Stimulated activated CD8-positive, alpha-beta memory T cell treated with anti-CD3 and anti-CD28 coated beads, Interleukin-4, amount 100 ng/mL, for 48 hours (primary cell): ENCODE data around the gene NFASC.

Source experiments
- DNase-seq: peaks from one replicate; pipeline ENCODE4 v3.0.0-alpha.2; 2020

Gene NFASC

DNA sequence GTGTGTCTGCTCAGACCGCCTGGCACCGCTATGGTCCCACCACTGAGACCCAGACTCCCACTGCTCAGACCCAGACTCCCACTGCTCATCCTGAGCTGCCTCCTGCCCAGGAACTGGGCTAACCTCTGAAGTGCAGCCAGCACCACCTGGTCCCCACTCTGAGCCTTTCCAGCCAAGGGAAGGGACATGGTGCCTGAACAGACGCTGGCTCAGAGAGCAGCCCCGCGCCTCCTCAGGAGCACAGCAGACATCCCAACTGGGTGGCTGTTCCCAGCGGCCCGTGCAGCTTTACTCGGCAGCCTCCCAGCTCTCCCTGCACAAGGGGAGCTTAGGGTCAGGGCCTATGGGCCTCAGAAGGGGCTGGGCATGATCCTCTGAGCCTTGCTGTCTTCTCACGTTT, 144.6 kb downstream of the NFASC start:
- DNase-seq, result no peak

DNA sequence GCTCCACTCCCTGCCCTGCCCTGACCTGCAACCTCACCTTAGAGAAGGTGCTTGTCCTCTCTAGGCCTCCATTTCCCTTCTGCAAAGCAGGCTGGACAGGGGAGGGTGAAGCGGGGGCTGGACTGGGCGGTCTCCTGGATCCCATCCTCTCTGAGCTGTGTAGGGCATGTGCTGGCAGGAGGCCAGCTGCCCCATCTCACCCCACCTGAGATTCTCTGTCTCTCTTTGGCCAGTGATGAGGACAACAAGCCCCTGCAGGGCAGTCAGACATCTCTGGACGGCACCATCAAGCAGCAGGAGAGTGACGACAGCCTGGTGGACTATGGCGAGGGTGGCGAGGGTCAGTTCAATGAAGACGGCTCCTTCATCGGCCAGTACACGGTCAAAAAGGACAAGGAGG, 145.4 kb downstream of the NFASC start:
- no peak for DNase-seq

DNA sequence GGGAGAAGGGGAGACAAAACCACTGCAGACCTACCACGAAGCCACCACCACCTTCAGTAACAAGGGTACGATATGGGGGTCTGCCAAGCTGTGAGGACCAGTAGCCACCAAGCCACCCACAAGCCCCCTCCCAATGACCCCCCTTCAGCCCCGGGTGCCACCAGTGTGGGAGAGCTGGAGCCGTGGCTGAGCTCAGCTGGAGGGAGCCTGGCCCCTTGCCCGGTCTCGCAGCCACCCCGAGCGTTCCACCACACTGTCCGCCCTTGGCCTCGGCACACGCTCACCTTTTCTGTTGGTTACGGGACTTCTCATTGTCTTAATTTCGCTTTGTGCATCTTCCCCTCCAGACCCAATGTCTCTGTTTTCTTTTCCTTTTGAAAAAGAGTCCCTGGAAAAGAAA, 145.9 kb downstream of the NFASC start:
- no peak for DNase-seq

DNA sequence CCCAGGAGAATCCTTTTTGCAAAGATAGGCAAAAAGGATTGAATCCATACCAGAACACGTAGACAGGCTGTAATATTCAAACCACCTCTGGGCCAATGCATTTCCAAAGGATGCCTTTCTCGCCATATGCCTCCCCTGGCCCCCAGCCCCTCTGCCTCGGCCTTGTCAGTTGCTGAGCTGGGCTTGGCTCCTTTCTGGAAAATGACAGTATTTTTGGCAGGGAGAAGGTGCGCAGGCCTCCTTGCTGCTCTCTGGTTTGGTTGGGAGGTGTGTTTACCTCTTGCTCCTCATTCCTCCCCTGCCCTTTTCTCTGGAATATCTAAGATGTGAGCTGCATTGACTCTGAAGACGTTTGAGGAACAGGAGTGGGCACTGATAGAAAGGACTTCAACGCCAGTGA, 146.3 kb downstream of the NFASC start:
- no peak for DNase-seq

DNA sequence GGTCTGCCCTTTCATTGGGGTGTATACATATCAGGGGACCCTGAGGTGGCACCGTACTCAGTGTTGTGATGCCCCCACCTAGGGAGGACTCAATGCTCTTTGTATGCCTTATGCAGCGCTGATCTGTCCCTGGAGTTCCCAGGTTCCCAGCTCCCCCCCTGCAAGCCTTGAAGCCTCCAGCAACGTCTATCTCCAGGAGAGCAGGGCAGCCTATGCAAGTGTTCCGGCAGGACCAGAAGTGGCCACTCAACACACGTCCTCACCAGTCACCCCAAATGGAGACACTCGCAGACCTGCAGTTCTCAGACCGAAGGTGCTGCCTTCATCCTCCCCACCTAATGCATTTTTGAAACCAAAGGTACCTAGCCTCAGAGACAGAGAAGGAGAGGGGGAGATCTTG, 147.1 kb downstream of the NFASC start:
- no peak for DNase-seq

DNA sequence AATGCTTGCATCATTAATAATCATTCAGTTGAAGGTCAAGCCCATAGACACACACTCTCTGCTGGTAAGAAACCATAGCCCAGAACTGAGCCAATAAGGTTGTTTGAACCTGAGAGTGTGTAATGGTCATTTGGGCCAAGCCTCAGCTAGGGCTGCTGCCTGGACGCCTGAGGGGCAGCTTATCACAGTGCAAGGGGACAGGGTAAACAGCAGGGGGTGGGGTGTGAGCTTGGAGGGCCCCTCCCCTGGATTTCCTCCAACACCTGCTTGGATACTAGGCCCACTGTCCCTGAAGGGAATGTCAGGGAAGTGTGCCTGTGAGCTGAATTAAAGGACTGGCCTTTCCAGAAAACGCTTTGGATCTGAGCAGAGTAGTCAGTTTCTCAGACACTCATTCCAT, 147.7 kb downstream of the NFASC start:
- DNase-seq, result no peak

DNA sequence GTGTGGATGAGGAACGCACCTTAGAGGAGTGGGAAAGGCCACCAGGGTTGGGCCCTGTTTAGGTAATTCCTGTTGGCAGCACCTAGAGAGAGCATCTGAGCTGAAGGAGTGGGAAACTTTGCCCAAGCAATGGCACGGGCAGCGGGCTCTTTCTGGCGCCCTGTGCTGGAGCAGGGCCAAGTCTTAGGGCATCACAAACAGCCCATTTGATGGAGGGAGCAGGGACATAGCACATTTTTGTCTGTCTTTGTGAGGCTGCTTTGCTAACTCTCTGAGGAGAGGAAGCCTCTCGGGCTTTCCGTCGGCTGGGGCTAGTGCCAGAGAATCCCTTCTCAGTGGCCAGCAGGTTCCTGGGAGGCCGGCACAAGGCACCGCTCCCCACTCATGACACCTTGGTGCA, 149.8 kb downstream of the NFASC start:
- no peak for DNase-seq

DNA sequence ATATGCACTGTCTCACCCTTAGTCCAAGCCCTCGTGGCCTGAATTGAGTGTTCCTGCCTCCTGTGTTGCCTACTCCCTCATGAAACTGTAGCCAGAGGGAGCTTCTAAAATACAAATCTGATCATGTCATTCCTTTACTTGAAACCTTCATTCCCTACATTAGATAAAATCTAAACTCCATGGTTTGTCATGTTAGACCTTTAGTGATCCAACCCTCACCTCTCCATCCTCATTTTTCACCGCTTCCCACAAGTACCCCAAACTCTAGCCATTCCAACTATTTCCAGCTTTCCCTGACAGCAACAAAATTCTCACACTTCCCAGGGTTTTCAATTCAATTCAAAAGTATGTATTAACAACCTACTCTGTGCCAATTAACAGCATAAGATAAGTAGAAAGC, 154.0 kb downstream of the NFASC start:
- no peak for DNase-seq

DNA sequence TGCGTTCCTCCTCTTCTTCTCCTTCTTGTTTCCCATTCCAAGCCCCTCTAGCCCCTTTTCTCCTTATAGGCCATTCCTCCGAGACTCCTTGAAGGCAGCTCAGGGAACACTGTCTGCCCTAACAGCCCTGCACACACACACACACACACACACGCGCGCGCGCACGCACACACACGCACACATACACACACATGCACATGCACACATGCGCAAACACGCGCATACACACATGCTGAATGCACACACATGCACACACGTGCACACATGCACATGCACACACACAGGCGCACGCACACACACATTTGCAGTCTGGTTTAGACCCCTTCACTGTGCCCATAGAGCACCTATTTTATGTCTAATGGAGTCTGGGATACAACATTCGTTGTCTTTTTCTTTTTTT, 154.6 kb downstream of the NFASC start:
- no peak for DNase-seq

DNA sequence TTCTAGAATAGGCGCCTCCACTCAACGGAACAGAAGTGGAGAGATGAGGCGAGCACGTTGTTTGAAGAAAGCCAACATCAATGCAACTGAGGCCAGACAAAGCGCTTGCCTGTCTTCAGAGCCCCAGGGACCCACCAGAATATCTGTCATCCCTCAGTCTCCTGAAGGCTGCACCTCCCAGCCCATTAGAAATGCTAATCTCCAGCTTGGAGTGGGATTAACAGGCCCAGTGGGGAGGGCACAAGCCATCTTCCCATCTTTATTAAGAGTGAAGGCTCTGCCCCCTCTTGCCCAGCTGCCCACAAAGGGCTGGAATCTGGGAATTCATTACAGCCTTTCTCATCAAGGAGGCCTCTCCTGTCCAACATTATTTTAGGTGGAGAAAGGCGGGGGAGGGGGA, 155.5 kb downstream of the NFASC start:
- no peak for DNase-seq

DNA sequence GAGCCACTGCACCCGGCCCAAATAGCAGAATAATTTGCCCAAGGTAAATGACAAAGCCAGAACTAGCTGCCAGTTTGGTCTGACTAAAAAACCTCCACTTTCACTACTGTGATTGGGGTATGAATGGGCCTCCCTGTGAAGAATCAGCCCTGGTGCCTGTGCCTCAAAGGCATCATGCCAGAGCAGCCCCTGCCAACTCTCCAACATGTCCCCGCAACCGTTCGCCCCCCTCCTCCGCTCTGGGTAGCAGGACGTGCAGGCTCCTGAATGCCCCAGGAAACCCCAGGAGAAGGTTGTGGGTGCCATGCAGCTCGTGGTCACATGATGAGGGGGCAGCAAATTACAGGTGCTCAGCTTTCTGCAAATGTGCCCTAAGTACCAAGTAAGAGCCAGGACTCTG, 157.7 kb downstream of the NFASC start:
- DNase-seq, result no peak

DNA sequence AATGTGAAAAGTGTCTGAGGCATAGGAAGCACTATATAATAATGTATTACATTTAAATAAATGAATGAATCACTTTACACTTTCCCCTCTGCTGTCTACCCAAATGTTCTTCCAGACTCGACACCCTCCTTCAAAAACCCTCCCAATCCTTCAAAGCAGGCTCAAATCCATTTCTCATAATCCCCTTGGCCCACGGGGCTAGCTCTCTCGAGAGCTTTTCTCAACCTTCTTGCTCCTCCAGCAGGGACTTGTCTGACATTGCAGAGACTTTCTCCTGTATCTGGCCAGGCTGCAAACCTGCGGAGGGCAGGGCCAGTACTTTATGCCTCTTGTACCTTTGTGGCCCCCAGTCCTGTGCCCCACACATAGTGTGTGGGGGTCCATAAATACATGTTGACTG, 158.3 kb downstream of the NFASC start:
- DNase-seq, result no peak

DNA sequence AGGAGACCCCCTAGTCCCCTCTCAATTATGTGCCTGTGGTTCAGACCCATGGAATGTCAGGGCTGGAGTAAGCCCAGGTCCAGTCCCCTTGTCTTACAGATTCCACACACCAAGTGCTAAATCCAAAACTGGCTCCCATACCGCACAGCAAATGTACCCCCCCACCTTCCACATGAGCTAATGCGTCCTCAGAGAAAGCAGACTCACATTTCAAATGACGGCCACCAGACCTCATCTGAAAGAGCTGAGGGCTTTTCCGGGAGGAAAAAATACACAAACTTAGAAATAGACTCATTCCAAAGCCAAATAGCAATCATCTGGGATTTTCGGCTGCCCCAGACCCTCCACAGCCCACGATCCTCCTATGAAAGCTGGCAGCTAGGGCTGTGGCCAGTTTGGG, 159.6 kb downstream of the NFASC start:
- no peak for DNase-seq

DNA sequence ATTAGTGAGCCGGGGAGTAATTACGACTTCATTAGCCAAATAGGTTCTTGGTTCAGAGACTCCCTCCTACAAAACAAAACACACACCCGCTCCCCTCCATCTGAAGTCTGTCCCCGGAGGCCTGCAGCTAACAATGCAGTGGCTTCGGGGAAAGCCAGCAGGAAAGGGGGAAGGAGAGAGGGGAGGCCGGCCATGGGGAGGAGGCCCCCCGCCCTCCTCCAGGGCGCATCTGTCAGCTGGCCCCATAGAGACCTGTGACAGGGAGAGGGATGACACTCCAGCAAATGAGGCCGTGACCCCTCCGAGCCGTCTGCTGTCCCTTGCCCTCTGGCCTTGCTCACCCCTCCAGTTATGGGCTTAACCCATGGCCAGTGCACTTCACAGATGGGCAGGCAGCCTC, 160.2 kb downstream of the NFASC start:
- DNase-seq, result no peak

DNA sequence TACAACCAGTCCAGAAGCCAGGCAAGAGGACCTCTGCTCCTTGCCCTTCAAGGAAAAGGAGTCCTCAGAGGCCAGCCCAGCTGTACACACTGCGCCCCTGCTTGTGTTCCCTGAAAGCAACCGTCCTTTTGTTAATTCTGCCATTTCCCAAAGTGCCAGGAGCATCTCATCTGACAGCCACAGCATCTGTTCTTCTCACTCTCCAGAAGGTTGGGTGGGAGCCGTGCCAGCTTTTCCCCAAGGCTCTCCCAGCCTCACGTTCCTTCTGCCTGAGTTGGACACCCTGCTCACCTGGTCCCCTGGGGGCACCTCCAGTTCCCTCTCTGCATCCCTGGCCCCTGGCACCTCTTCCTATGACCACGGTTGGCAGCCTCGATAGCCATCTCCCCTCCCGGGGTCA, 161.8 kb downstream of the NFASC start:
- no peak for DNase-seq

DNA sequence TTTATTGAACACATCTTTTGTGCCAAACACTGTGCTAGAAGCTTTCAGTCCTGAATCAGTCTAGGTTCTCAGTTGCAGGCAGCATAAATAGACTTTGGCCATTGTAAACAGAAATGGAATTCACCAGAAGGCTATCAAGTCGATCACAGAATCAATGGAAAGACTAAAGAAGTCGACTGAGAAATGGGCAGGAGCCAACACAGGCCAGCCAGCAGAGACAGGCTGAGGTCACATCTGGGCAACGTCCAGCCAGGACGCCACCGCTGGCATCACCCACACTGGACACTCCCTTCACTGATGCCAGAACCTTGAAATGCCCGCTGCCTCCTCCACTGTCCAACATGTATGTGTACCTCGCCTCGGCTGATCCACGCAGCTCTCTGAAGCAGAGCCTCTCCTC, 166.9 kb downstream of the NFASC start:
- no peak for DNase-seq

DNA sequence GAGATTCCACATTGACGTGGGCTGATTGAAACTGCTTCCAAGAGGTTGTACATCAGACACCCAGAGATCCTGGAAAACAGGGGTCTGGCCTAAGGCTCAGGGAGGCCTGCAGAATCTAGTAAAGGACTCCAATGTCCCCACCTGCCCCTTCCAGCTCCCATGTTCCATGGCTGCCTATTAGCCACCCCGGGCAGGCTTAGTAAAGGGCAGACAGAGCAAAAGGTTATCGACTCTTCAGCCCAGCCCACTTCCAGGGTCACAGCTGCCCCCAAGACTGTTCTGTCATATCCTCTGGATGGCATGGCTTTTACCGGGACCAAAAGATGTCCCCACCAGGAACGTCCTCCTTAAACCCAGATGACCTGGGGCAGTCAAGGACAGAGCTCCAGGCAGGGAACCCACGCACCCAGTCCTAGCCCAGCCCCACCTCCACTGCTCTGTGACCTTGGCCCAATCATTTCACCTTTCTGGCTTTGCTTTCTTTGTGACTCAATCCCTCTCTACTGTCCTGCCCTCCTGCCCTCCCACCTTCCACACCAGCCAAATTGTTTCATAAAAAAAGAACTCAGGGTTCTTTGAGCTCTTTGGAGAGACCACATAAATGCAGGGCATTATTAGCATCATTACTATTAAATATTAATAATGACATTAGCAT, 167.6 kb downstream of the NFASC start:
- no peak for DNase-seq

DNA sequence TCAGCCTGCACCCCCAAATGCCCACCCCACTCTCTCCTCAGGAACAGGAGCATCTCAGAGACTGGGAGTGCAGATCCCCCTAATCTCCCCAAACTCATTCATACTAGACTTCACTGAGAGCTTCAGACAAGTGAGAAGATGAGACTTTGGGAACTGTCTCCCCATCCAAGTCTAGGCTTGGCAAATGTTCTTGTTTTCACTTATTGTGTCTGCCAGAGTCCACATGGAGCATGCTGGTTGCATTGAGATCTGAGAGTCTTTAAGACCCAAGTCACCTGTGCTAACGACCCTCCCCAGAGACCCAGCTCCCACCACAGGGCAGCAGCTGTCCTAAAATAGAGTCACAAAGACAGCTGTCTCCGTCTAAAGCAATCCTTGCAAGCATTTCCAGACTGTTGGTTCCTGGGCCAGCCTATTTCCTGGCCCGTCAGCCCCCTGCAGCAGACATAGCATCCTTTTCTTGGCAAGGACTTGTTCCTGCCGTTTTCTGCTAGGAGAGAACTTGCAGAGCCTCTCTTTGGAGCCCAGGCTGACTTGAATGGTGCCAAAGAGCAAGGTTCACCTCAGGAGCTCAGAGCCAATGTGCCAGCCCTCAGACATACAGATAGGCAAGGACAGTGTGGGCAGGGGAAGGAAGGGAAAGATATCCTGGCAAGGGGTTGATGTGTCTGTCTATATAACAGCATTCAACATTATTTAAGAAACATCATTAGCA, 170.5 kb downstream of the NFASC start:
- DNase-seq, result no peak

DNA sequence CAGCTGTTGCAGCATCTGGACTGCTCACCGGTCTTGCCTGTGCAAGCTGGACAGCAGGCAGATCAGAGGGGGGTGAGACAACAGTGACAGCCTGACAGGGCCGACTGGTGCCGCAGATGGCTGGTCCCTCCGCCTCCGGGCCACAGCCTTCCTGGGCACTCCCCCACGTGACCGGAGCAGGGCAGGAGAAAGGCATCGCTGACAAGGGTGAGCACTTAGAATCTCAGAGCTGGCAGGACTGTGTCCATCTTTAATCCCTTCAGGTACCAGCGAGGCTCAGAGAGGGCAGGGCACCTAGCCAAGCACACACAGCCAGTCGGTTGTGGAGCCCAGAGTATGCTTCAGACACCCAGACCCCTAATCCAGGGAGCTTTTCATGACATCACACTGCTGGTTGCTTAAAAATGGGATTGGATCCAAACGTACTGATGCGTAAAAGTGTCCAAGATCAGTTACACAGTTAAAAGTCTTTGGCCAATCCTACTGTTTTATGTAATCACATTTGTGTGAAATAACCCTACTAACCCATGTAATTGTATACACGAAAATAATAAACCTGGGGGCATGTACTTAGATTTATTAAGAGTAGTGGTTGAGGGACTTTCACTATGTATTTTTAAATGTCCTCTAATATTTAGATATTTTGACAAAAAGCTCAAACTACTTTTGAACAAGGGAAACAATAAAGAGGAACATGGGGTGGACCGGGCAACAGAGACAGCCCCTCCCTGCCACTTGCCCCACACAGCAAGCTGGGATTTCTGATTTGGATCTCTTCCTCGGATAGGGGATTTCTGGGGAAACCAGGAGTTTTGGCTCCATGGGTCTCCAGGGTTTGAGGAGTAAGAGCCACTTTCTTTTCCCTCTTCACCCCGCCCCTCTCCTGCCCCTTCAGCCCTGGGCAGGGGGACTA, 171.6 kb downstream of the NFASC start:
- DNase-seq, result no peak

DNA sequence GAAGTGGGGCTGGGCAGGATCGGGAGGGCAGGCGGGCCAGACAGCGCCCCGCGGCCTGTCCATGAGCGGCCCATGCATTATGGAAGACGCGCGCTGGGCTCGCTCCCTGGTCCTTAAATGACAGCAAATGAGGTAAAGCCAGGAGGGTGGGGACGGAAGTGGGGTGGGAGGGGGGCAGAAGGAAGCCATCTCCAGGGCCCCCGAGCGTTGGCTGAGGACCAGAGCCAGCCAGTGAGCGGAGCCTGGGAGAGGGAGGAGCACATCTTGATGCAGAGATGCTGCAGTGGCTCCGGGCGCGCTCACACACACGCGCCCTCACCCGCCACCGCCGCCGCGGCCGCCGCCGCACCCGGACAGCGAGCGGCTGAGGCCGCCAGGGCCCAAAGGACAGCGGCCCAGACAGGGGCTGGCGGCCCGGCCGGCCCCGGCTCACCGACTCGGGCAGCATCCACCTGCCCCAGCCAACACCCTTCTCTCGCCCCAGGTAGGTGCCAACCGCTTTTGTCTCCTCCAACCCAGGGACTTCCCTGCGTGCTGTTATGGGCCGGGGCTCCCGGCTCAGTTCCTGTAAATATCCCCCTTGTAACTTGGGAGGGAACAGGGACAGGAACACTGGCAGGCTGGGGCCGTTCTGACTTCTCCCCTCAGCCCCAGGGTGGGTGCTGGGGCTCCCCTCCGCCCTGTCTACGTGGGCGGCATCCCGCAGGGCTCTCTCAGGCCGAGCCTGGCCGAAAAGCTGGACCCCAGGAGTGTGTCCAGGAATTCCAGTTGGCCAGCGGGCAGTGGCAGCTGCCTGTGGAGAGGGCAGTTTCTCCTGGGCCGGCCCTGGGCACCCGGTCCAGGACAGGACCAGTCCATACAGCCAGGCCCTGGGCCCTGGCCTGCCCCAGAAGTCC, 172.5 kb downstream of the NFASC start, which contains the start of gene CNTN2:
Gene CNTN2, plus strand, starts transcription at position 302 of the 896 bp plus-strand sequence. CDS start 9,974 bp downstream, outside the sequence.
- no peak for DNase-seq

DNA sequence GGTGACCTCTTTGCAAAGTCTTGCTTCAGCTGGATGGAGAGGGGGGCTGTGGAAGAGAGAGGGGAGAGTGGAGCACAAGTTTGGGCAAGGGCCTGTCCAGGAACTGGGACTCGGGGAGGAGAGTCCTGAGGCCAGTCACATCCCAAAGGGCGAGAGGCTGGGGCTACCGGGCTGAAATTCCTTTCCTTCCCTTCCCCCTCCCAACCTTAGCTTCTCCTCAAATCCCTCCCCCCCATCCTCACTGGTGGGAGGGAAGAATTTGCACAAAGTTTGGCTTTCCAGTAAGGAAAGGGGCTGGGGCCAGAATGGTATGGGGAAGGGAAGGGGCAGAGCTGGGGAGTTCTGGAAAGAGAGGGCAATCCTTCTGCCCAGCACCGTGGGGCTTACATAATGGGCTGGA, 173.2 kb downstream of the NFASC start:
- DNase-seq, result no peak

DNA sequence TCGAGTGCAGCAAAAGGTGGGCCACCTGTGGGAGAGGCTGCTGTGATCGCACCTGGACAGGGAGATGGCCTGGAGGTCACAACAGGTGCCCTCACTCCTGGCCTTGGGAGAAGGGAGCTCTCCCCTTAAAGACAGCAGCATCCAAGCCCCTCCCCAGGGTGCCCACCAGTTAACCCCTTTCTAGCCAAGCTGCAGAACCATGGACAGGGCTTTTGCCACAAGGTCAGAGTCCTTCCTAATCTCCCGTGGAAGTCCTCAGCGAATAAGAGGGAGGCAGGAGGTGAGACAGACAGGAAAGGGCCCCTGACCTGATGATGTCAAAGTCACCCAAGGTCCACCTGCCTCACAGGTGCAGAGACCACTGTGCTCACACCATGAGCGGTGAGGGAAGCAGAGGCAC, 174.1 kb downstream of the NFASC start:
- no peak for DNase-seq

DNA sequence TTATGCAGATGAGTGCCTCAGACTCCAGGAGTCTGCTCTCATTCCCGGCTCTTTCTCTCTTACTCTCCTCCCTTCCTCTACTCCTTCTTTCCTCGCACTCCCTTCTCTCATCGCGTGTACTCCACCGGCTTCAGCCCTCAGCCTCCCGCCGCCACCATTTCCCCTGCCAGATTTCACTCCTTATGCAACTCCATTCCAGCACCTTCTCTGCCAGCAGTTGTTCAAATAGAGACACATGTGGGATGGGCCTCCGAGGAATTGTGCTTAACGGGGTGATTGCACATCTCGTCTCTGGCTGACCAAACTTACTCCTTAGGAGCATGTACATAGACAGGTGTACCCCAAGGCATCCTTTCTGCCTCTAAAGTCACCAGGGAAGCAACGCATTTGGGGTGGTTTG, 174.5 kb downstream of the NFASC start:
- no peak for DNase-seq
